HEK293 (cell line): ENCODE results near the gene CTDNEP1.

Source experiments
- CTCF ChIA-PET: fragments of 350-600 bp; formaldehyde crosslinking; extraction: SDS; loops from one replicate; lab custom pipeline; 2021; ENCODE audit warnings: antibody characterized with exemption; lab: Yijun Ruan, JAX
- POLR2A ChIA-PET: fragments of 300-600 bp; formaldehyde crosslinking; extraction: SDS; loops from one replicate; lab custom pipeline; 2020; ENCODE audit warnings: antibody characterized with exemption, inconsistent platforms; lab: Yijun Ruan, JAX
- H3K27ac ChIP-seq: fragments of 200-500 bp; sonication (Bioruptor generic); 2 replicates; pipeline ENCODE4 v1.5.1; 2014; ENCODE audit warnings: low read depth, low read length, control low read depth, inconsistent platforms; ENCODE audit errors: extremely low read depth
- H3K36me3 ChIP-seq, 2 experiments: fragments of 200-500 bp in 1 of 2; sonication (Bioruptor generic) in 1 of 2; 1 replicate in 1 of 2; 2 replicates in 1 of 2; pipeline ENCODE4 v1.5.1; 2014 to 2017; ENCODE audit warnings: inconsistent platforms in 2 of 2, low read length in 2 of 2; ENCODE audit not compliant: control insufficient read depth in 2 of 2, insufficient read depth in 1 of 2
- H3K4me1 ChIP-seq: fragments of 200-500 bp; sonication (Bioruptor generic); 2 replicates; pipeline ENCODE4 v1.5.1; 2014; ENCODE audit warnings: mild to moderate bottlenecking, low read length, inconsistent platforms; ENCODE audit not compliant: control insufficient read depth, insufficient read depth
- H3K4me3 ChIP-seq: 2 replicates; pipeline ENCODE4 v1.5.1; 2011; ENCODE audit warnings: low read depth, mild to moderate bottlenecking, control low read depth, low read length, moderate library complexity
- H3K9me3 ChIP-seq: fragments of 200-500 bp; sonication (Bioruptor generic); 2 replicates; pipeline ENCODE4 v1.5.1; 2014; ENCODE audit warnings: low read depth, low read length, inconsistent platforms; ENCODE audit not compliant: control insufficient read depth, insufficient read depth
- HIC1 ChIP-seq: fragments of 450-650 bp; formaldehyde crosslinking; IDR thresholded peaks from 2 replicates; pipeline ENCODE4 v1.5.1; 2016; ENCODE audit warnings: missing biosample characterization, missing genetic modification characterization
- OSR2 ChIP-seq: fragments of 450-650 bp; formaldehyde crosslinking; IDR thresholded peaks from 2 replicates; pipeline ENCODE4 v1.5.1; 2016; ENCODE audit warnings: missing biosample characterization, missing genetic modification characterization
- PATZ1 ChIP-seq: fragments of 450-650 bp; formaldehyde crosslinking; IDR thresholded peaks from 2 replicates; pipeline ENCODE4 v1.5.1; 2016; ENCODE audit warnings: missing biosample characterization, missing genetic modification characterization
- REPIN1 ChIP-seq: fragments of 450-650 bp; formaldehyde crosslinking; IDR thresholded peaks from 2 replicates; pipeline ENCODE4 v1.5.1; 2017; ENCODE audit warnings: missing biosample characterization, missing genetic modification characterization, low read depth
- SCRT1 ChIP-seq: fragments of 450-650 bp; formaldehyde crosslinking; IDR thresholded peaks from 2 replicates; pipeline ENCODE4 v1.5.1; 2016; ENCODE audit warnings: missing biosample characterization, missing genetic modification characterization, borderline replicate concordance
- SP3 ChIP-seq: fragments of 450-650 bp; formaldehyde crosslinking; IDR thresholded peaks from 2 replicates; pipeline ENCODE4 v1.5.1; 2016; ENCODE audit warnings: missing biosample characterization, missing genetic modification characterization
- ZBTB1 ChIP-seq: fragments of 450-650 bp; formaldehyde crosslinking; IDR thresholded peaks from 2 replicates; pipeline ENCODE4 v1.5.1; 2016; ENCODE audit warnings: missing biosample characterization, missing genetic modification characterization
- ZEB2 ChIP-seq: fragments of 450-650 bp; formaldehyde crosslinking; IDR thresholded peaks from 2 replicates; pipeline ENCODE4 v1.5.1; 2016; ENCODE audit warnings: missing biosample characterization, missing genetic modification characterization
- ZFHX2 ChIP-seq: fragments of 450-650 bp; formaldehyde crosslinking; conservative IDR thresholded peaks from 2 replicates; pipeline ENCODE4 v1.5.1; 2016; ENCODE audit warnings: missing biosample characterization, missing genetic modification characterization
- ZFP41 ChIP-seq: fragments of 450-650 bp; formaldehyde crosslinking; IDR thresholded peaks from 2 replicates; pipeline ENCODE4 v1.5.1; 2016; ENCODE audit warnings: missing biosample characterization, missing genetic modification characterization, borderline replicate concordance
- ZNF10 ChIP-seq: fragments of 450-650 bp; formaldehyde crosslinking; IDR thresholded peaks from 2 replicates; pipeline ENCODE4 v1.5.1; 2017; ENCODE audit warnings: missing biosample characterization, missing genetic modification characterization
- ZNF157 ChIP-seq: fragments of 450-650 bp; formaldehyde crosslinking; IDR thresholded peaks from 2 replicates; pipeline ENCODE4 v1.5.1; 2016; ENCODE audit warnings: missing biosample characterization, missing genetic modification characterization
- ZNF16 ChIP-seq: fragments of 450-650 bp; formaldehyde crosslinking; IDR thresholded peaks from 2 replicates; pipeline ENCODE4 v1.5.1; 2016; ENCODE audit warnings: low read depth, missing biosample characterization, missing genetic modification characterization
- ZNF2 ChIP-seq: fragments of 450-650 bp; formaldehyde crosslinking; IDR thresholded peaks from 2 replicates; pipeline ENCODE4 v1.5.1; 2016; ENCODE audit warnings: missing biosample characterization, missing genetic modification characterization
- ZNF223 ChIP-seq: fragments of 450-650 bp; formaldehyde crosslinking; IDR thresholded peaks from 2 replicates; pipeline ENCODE4 v1.5.1; 2016; ENCODE audit warnings: missing biosample characterization, missing genetic modification characterization
- ZNF24 ChIP-seq: fragments of 450-650 bp; formaldehyde crosslinking; IDR thresholded peaks from 2 replicates; pipeline ENCODE4 v1.5.1; 2016; ENCODE audit warnings: missing biosample characterization, missing genetic modification characterization
- ZNF324 ChIP-seq: fragments of 450-650 bp; formaldehyde crosslinking; IDR thresholded peaks from 2 replicates; pipeline ENCODE4 v1.5.1; 2016; ENCODE audit warnings: missing biosample characterization, missing genetic modification characterization
- ZNF391 ChIP-seq: fragments of 450-650 bp; formaldehyde crosslinking; IDR thresholded peaks from 2 replicates; pipeline ENCODE4 v1.5.1; 2016; ENCODE audit warnings: low read depth, missing biosample characterization, missing genetic modification characterization, borderline replicate concordance
- ZNF529 ChIP-seq: fragments of 450-650 bp; formaldehyde crosslinking; IDR thresholded peaks from 2 replicates; pipeline ENCODE4 v1.5.1; 2017; ENCODE audit warnings: missing genetic modification characterization, missing biosample characterization; ENCODE audit not compliant: insufficient replicate concordance
- ZNF600 ChIP-seq: fragments of 450-650 bp; formaldehyde crosslinking; IDR thresholded peaks from 2 replicates; pipeline ENCODE4 v1.5.1; 2016; ENCODE audit warnings: missing biosample characterization, missing genetic modification characterization
- ZNF629 ChIP-seq: fragments of 450-650 bp; formaldehyde crosslinking; IDR thresholded peaks from 2 replicates; pipeline ENCODE4 v1.5.1; 2017; ENCODE audit warnings: missing biosample characterization, missing genetic modification characterization
- ZNF747 ChIP-seq: fragments of 450-650 bp; formaldehyde crosslinking; IDR thresholded peaks from 2 replicates; pipeline ENCODE4 v1.5.1; 2016; ENCODE audit warnings: missing biosample characterization, missing genetic modification characterization
- TF ChIP-seq, protein P1 (sequence below): fragments of 450-650 bp; formaldehyde crosslinking; IDR thresholded peaks from 2 replicates; pipeline ENCODE4 v1.5.1; 2016; ENCODE audit warnings: missing biosample characterization, missing genetic modification characterization

CTDNEP1 gene

DNA sequence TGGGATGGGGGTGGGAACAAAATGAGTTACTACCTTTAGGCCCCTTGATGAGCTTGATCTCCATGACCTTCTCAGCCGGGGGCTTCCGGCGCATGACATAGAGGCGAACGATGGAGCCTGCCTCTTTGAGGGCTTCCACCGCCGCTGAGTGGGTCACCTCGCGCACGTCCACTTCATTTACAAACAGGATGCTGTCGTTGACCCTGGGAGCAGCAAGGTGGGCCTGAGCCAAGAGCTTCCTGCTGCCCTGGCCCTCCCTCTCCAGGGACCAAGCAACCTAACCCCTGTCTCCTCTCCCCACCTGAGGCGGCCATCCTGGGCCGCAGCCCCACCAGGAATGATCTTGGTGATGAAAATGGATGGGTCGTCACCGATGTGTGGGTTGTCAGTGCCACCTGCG lies 48.1 kb downstream of the CTDNEP1 start:
- ChIA-PET POLR2A (no interaction called here), CTCF (interaction anchor here (0.6 to 1.3 kb wide), 2 partner anchors 66 to 158 kb away, joined by 3 to 4 read pairs; no protein-coding TSS in a partner anchor)
- TF ChIP-seq, protein P1, sequence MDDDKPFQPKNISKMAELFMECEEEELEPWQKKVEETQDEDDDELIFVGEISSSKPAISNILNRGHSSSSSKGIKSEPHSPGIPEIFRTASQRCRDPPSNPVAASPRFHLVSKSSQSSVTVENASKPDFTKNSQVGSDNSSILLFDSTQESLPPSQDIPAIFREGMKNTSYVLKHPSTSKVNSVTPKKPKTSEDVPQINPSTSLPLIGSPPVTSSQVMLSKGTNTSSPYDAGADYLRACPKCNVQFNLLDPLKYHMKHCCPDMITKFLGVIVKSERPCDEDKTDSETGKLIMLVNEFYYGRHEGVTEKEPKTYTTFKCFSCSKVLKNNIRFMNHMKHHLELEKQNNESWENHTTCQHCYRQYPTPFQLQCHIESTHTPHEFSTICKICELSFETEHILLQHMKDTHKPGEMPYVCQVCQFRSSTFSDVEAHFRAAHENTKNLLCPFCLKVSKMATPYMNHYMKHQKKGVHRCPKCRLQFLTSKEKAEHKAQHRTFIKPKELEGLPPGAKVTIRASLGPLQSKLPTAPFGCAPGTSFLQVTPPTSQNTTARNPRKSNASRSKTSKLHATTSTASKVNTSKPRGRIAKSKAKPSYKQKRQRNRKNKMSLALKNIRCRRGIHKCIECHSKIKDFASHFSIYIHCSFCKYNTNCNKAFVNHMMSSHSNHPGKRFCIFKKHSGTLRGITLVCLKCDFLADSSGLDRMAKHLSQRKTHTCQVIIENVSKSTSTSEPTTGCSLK (tag by site-specific recombination) = no peak
- no peak for TF ChIP-seq ZBTB1
- TF ChIP-seq ZEB2 = no peak
- TF ChIP-seq ZFHX2 (tag by site-specific recombination) = no peak
- TF ChIP-seq ZNF747 (tag by site-specific recombination) = no peak
- TF ChIP-seq ZNF223 (tag by site-specific recombination) = no peak
- TF ChIP-seq SCRT1 = no peak
- TF ChIP-seq HIC1 (tag by site-specific recombination) = no peak
- TF ChIP-seq ZNF16 = no peak
- no peak for TF ChIP-seq ZNF2 (tag by site-specific recombination)
- peaks cover 3% of the 10 kb centered on the region; the same call in 1 of the 2 replicates for H3K4me1 ChIP-seq
- no peak overlapping the region for H3K4me3 ChIP-seq
- H3K36me3 ChIP-seq = peaks cover 14 to 31% of the 10 kb centered on the region in 2 experiments
- no peaks in the 10 kb centered on the region for H3K9me3 ChIP-seq
- no peak overlapping the region for H3K27ac ChIP-seq

- CTCF ChIA-PET = interaction anchor here (0.6 to 2.1 kb wide), 2 partner anchors 19 to 987 kb away, joined by 3 to 8 read pairs; no protein-coding TSS in a partner anchor
- no peaks in the 10 kb centered on the region for H3K4me1 ChIP-seq
- peaks cover 12 to 55% of the 10 kb centered on the region in 2 experiments; a peak in 2 of 3 replicates for H3K36me3 ChIP-seq
- POLR2A ChIA-PET = interaction anchor here (0.6 kb wide), 1 partner anchor 238 kb away, joined by 4 read pairs; no protein-coding TSS in a partner anchor
- no peaks in the 10 kb centered on the region for H3K9me3 ChIP-seq
- no peak overlapping the region for H3K27ac ChIP-seq
- H3K4me3 ChIP-seq = no peak overlapping the region
- TF ChIP-seq REPIN1 (tag by site-specific recombination) (no peak), ZNF157 (tag by site-specific recombination) (no peak), ZNF24 (tag by site-specific recombination) (no peak), SCRT1 (no peak), ZNF629 (0 out of 2 replicates have a peak, but pooled peaks have one; percentile 22), ZNF529 (tag by site-specific recombination) (no peak), ZNF10 (tag by site-specific recombination) (no peak)
Observed at GRCh38 chr17:7196651-7197401, 54.7 kb downstream of the CTDNEP1 start.

DNA sequence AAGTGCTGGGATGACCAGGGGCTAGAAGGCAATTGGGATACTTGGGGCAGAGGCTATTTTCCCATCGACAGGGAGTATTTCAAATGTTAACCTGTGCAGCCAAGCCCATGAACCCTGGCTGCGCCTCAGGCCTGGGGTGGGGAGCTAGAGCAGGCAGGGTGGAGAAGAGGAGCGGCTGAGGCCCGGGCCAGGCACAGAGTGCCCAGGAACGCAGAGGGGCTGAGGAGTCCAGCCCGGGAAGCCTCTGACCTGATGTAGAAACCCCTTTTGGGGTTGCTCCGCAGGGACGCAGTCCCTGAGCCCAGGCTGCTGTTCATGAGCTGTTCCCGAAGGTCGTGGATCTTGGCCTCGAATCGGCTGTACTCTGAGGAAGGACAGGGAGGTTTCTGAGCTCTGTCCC lies 55.6 kb downstream of the CTDNEP1 start:
- H3K27ac ChIP-seq = no peak overlapping the region
- TF ChIP-seq ZNF600 (no peak), ZFP41 (no peak), PATZ1 (tag by site-specific recombination) (no peak), SP3 (no peak), ZNF324 (tag by site-specific recombination) (no peak), ZNF747 (tag by site-specific recombination) (no peak), OSR2 (tag by site-specific recombination) (no peak), ZNF391 (tag by site-specific recombination) (no peak)
- no peaks in the 10 kb centered on the region for H3K9me3 ChIP-seq
- ChIA-PET CTCF (interaction anchor here (0.6 to 2.1 kb wide), 2 partner anchors 18 to 988 kb away, joined by 3 to 8 read pairs; no protein-coding TSS in a partner anchor), POLR2A (interaction anchor here (0.6 kb wide), 1 partner anchor 239 kb away, joined by 4 read pairs; no protein-coding TSS in a partner anchor)
- H3K36me3 ChIP-seq = peaks cover 12 to 56% of the 10 kb centered on the region in 2 experiments; a peak in 2 of 3 replicates
- no peaks in the 10 kb centered on the region for H3K4me1 ChIP-seq
- H3K4me3 ChIP-seq = no peak overlapping the region
